GM18508 (cell line): ENCODE results near the gene KPNA3.
"Not testable (repeated sequence)": the region's sequence is repeated elsewhere in the genome, so short reads cannot be mapped to it uniquely, and the experiment has no call there.

Experiments used
- ATAC-seq: cut with Tn5 transposase; IDR thresholded peaks from one replicate; pipeline ENCODE4 v1.9.1; 2021; ENCODE audit warnings: moderate number of reproducible peaks; ENCODE audit not compliant: insufficient read depth, unreplicated experiment

Gene KPNA3

GRCh38 chr13:49792550-49793324 lies at the start of gene KPNA3:
KPNA3 (minus strand) TSS chr13:49792682; CDS start chr13:49792506, 176 bp downstream.
- peak; percentile 81 for ATAC-seq

GRCh38 chr13:49841964-49842363 lies 49.5 kb upstream of the KPNA3 start:
- ATAC-seq, result no peak

GRCh38 chr13:49840675-49841074 lies 48.2 kb upstream of the KPNA3 start:
- no peak for ATAC-seq

GRCh38 chr13:49840266-49840665 lies 47.8 kb upstream of the KPNA3 start:
- no peak for ATAC-seq

GRCh38 chr13:49838989-49839388 lies 46.5 kb upstream of the KPNA3 start:
- ATAC-seq, result no peak

- no peak for ATAC-seq
Measured at GRCh38 chr13:49836516-49836915, 44.0 kb upstream of the KPNA3 start.

GRCh38 chr13:49833402-49833801 lies 40.9 kb upstream of the KPNA3 start:
- no peak for ATAC-seq

- no peak for ATAC-seq
Measured at GRCh38 chr13:49831455-49831854, 39.0 kb upstream of the KPNA3 start.

GRCh38 chr13:49830721-49831120 lies 38.2 kb upstream of the KPNA3 start:
- no peak for ATAC-seq

GRCh38 chr13:49829715-49830114 lies 37.2 kb upstream of the KPNA3 start:
- ATAC-seq, result no peak

- ATAC-seq, result no peak
Measured at GRCh38 chr13:49828453-49828852, 36.0 kb upstream of the KPNA3 start.

GRCh38 chr13:49827891-49828290 lies 35.4 kb upstream of the KPNA3 start:
- ATAC-seq, result no peak

GRCh38 chr13:49827336-49827735 lies 34.9 kb upstream of the KPNA3 start:
- no peak for ATAC-seq

- no peak for ATAC-seq
Measured at GRCh38 chr13:49821216-49822009, 28.9 kb upstream of the KPNA3 start.

GRCh38 chr13:49820591-49821215 lies 28.2 kb upstream of the KPNA3 start:
- ATAC-seq, result no peak

- not testable (repeated sequence) for ATAC-seq
Measured at GRCh38 chr13:49816047-49816446, 23.6 kb upstream of the KPNA3 start.

GRCh38 chr13:49814551-49815270 lies 22.2 kb upstream of the KPNA3 start:
- no peak for ATAC-seq

GRCh38 chr13:49812812-49813211 lies 20.3 kb upstream of the KPNA3 start:
- ATAC-seq, result no peak

- ATAC-seq, result no peak
Measured at GRCh38 chr13:49811527-49811908, 19.0 kb upstream of the KPNA3 start.
